HG02623 (cell line): ENCODE data around the gene PTPRB.

Experiments
- ATAC-seq: cut with Tn5 transposase; IDR thresholded peaks from one replicate; pipeline ENCODE4 v1.9.1; 2021; ENCODE audit warnings: moderate library complexity; ENCODE audit not compliant: unreplicated experiment

Gene PTPRB

DNA sequence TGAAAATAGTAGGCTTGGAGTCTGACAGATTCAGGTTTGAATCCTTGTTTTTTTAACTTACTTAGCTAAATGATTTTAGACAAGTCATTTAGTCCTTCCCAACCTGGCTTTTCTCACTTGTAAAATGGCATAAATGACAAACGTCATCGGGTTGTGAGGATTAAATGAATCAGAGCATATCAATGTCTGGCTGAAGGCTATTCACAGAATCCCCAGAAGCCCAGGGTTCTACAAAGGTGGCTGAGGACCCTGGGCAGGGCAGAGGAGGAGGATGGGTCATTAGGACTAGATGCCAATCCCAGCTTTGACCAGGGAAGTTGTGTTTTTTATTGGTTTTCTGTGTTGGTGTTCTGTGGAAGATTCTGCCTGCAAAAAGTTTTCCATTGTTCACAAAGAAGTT lies 7.6 kb upstream of the PTPRB start:
- ATAC-seq, result no peak

GRCh38 chr12:70643939-70644338 lies 6.7 kb upstream of the PTPRB start:
- no peak for ATAC-seq

DNA sequence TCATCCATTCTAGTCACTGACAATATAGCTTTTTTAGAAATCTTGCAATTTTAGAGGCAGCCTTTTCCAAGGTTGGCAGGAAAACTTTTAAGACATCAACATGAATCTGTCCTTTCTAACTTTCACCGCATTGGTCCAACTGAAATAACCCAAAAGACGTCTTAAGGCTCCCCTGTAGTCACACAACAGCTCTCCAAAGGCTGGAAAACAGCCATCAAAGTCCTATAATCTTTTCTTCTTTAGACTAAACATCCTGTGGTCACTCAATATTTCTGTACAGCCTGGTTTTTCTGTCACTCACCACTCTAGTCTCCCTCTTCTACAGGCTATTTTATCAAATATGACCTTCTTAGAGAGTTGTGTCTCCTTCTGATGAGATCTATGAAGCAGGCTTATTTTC lies 4.5 kb upstream of the PTPRB start:
- ATAC-seq, result no peak

- ATAC-seq, result no peak
Observed at GRCh38 chr12:70640901-70641300, 3.7 kb upstream of the PTPRB start.

- no peak for ATAC-seq
Observed at GRCh38 chr12:70639535-70639934, 2.3 kb upstream of the PTPRB start.

DNA sequence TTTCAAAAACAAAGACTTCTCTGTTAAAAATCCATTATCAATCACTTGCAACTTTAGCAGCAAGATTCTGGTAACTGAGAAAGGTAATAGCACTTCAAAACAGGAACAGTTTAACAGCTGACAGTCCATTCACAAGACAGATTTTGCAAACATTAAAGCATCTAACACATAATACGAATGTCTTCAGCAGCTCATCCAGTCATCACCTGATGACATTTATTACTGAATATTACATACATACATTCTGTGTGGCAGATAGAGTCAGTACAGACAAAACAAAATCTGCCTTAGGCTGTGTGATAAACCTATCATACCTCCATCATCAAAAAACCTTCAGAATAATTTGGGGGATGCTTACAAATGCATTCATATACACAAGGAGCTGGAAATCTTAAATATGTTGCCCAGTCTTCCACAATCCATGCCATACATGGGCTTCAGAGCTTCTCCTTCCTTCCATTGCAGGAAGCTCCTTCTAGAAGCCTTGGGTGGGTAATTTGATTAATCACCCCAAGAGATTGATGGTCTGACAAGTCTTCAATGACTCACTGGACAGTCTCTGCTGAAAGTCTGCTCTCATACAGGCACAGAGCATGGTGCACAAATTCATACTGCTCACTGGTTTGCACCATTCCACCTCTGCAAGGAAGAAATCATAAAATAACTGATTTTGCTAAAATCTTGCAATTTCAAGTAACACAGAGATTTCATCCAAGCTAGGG lies 1.6 kb upstream of the PTPRB start:
- ATAC-seq, result no peak

DNA sequence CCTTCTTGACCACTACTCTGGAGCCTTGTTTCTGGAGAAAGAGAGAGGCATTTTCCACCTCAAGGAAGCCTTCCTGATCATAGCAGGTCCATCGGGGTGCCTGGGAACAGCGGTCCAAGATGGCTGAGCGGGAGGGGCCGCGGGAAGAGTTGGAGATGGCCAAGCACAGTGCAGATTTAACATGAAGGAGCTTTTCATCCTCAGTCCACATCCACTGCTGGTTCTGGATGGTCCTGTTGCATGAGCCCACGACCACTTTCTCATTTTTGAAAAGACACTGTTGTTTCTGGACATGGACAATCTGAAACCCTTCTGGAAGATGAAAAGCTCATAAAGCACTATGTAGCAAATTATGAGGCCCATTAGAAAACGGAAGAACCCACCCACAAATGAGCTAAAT lies 1.5 kb downstream of the PTPRB start:
- ATAC-seq, result no peak

GRCh38 chr12:70628701-70629480 lies 8.3 kb downstream of the PTPRB start:
- ATAC-seq, result no peak

DNA sequence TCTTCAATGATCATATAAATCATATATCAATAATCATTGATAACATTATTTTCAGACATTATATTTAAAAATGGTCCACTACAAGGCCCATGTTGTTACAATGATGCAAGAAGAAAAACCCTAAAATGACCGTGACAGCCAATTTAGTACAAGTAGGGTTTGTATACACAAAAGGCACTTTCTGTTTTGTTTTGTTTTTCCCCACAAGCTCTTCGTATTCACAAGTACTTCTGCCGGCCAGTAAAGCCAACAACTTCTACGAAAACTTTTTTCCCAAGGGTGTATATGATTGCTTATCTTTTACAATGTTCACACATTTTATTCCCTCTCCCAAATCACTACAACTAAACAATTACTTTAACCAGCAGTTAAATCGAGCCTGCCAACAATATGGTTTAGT lies 9.6 kb downstream of the PTPRB start:
- no peak for ATAC-seq

- no peak for ATAC-seq
Observed at GRCh38 chr12:70626180-70626579, 11.0 kb downstream of the PTPRB start.

DNA sequence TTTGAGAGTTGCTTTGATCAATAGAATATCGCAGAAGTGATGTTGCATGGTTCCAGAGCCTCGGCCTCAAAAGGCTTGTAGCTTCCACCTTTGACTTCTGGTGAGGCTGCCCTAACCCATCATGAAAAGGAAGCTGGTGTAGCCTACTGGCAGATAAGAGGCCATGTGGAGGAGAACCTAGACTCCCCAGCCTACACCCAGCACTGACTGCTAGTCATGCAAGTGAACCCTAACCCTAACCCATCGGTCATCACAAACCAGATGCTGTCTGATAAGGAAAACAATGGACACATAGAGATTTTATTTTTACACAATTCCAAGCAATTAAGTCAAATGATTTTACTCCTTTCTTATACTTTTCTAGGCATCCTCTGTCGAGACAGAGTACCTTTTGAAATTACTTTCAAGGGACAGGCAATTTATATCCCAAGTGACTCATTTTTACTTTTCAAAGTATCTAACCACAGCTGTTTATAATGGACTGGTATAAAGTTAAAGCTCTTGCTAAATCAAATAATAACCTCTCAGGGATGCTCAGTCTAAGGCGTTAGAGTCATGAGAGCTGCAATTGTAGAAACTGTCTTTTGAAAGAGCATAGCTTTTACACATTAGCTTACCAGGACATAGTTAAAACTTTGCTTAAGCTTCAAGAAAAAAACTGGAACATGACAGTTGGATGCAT lies 17.6 kb downstream of the PTPRB start:
- no peak for ATAC-seq

DNA sequence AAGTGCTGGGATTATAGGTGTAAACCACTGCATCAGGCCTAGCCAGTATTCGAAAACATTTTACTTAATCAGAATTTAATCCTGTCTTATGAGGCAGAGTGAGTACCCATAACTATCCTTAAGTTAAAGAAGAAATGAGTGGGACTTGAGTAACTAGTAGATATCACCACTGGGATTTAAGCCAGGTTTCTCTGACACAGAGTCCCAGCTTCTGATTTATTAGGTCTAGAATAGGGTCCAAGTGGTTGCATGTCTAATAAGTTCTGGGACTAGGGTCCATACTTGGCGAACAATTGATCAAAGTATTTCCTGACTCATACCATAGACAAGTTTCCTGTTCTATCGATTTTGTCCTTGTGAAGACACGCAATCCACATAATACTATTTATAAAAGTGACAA lies 18.9 kb downstream of the PTPRB start:
- ATAC-seq, result no peak

DNA sequence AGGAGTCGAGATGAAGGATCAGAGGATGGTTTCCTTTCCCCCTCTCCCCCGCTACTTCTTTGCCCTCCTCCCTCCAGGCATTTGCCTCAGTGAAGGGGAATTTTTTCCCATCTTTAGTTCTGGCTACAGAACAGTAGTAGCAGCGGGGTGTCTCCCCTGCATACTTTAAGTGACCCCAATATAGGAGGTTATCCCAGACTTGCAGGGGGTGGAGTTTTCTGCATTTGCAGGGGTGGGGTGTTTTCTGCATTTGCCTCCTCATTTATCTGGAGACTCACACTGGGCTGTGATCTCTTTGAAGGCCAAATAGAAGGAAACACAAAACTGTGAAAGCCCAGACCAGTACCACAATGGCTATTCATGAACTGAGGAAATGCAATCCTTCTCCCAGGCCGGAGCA lies 19.8 kb downstream of the PTPRB start:
- ATAC-seq, result no peak

DNA sequence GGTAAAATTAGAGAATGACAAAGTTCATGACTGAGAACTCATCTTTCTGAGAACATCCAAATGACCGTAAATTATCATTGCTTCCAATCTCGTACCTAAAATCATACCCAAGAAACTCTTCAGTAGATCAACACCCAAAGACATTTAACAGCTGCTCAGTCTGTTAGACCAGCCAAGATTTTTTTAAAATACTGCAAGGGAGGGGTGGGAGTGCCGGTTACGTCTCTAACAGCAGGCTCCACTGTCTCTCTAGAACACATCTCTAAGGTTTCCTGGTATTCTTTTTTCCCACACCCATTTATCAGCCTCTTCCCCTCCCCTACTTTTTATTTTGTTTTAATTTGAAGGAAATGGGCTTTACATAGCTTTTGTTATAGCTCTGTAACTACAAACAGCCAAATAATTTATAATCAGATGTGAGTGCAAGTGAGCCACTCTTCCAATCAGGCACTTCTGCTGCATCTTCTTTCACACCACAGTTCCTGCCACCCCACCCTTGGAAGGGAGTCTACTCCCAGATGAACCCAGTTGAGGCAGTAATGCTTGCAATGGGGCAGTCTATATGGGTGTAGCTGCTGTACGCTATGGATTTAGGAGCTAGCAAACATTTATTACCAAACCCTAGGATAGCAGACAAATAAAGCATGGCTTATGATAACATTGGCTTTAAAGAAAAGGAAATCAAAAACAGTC lies 21.9 kb downstream of the PTPRB start:
- no peak for ATAC-seq

DNA sequence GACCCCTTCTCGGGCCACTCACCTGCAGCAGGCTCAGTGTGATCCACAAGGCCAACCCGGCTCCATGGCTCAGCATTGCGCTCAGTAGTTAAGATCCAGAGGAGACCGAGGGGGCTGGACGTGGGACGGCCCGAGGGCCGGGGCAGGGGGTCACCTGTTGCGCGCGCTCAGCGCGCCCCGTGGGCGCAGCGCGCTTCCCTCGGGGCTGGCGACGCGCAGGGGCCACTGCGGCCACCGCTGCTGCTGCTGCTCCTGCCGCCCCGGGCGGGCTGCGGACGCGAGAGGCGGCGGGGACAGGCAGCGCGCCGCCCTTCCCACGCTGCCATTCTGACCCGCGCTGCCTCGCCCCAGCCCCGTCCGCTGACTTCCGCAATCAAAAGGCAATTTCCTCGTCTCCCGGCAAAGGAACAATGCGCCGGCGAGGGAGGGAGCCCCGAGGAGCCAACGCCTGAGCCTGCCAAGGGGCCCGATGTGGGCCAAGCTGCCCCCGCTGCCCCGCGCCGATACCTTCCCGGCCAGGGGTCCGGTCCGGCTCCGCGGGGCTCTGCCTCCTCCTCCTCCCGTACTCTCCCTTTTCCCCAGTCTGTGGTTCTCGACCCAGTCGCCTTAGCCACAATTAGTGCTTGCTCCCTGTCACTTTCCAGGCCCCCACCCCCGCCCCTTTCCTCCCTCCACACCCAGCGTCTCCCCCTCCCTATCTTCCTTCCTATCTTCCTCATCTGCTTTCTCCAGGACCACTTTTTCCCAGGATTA lies 27.3 kb downstream of the PTPRB start:
- no peak for ATAC-seq

GRCh38 chr12:70609203-70609602 lies 28.0 kb downstream of the PTPRB start:
- no peak for ATAC-seq

GRCh38 chr12:70608184-70608583 lies 29.0 kb downstream of the PTPRB start:
- ATAC-seq, result no peak

- ATAC-seq, result no peak
Observed at GRCh38 chr12:70607107-70607506, 30.1 kb downstream of the PTPRB start.

DNA sequence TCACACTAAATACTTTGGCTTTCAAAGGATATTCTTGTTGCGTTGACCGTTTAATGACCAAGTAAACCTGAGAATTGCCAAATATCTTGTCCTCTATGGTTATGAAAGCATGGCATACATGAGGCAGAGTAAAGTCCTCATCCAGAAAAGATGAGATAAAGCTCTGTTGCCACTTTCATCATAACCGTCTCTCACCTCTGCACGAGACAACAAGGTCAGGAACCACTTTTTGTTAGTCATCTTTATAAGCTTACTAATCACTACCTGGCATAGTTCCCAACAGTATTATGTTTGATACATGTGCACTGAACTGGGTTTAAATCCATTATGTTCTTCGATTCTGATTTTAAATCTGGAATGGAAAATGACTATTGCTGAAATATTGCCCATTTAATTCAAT lies 31.3 kb downstream of the PTPRB start:
- ATAC-seq, result no peak

- no peak for ATAC-seq
Observed at GRCh38 chr12:70604662-70605061, 32.6 kb downstream of the PTPRB start.

DNA sequence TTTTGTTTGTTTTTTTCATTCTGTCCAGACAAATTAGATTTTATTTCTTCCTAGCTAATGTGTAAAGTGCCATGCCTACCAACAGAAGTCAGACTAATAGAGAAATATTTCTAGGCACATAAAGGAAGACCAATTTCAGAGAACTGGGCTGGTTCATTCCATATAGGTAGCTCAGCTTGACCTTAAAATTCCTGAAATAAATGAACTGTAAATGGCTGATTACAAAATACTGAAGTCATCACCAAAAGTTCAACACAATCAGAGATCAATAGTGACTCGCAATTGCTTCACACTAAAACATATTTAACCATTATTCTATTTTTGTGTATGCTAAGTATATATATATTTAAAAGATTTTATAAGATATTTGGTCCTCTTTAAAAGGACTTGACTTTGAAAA lies 34.2 kb downstream of the PTPRB start:
- ATAC-seq, result no peak
